Effector CD8-positive, alpha-beta T cell (primary cell): Measurements from ENCODE around the gene DALRD3.
"Not testable (repeated sequence)": the region's sequence is repeated elsewhere in the genome, so short reads cannot be mapped to it uniquely, and the experiment has no call there.

Experiments
- DNase-seq: peaks from one replicate; lab custom pipeline; 2025; lab: John Stamatoyannopoulos, UW

DALRD3 gene

GRCh38 chr3:49021813-49022687 lies 3.7 kb upstream of the DALRD3 start, which contains the start of gene NDUFAF3:
Gene NDUFAF3 (plus strand): TSS chr3:49022121. CDS start chr3:49022145, 24 bp downstream.
- DNase-seq, result peak; percentile 81

GRCh38 chr3:49021213-49021812 lies 2.9 kb upstream of the DALRD3 start:
- peak; percentile 97 for DNase-seq

GRCh38 chr3:49020330-49021212 lies 2.2 kb upstream of the DALRD3 start:
- DNase-seq, result no peak

- no peak for DNase-seq
Observed at GRCh38 chr3:49019941-49020329, 1.6 kb upstream of the DALRD3 start.

GRCh38 chr3:49018707-49019006 lies 277 bp upstream of the DALRD3 start:
- no peak for DNase-seq

- DNase-seq, result no peak
Observed at GRCh38 chr3:49017229-49017970, 980 bp downstream of the DALRD3 start.

- DNase-seq, result no peak
Observed at GRCh38 chr3:49016414-49017228, 1.8 kb downstream of the DALRD3 start.

- DNase-seq, result no peak
Observed at GRCh38 chr3:49015765-49016164, 2.6 kb downstream of the DALRD3 start.

GRCh38 chr3:49015072-49015471 lies 3.3 kb downstream of the DALRD3 start:
- no peak for DNase-seq

GRCh38 chr3:49013738-49014660 lies 4.4 kb downstream of the DALRD3 start:
- DNase-seq, result no peak

- no peak for DNase-seq
Observed at GRCh38 chr3:49013113-49013737, 5.2 kb downstream of the DALRD3 start.

- no peak for DNase-seq
Observed at GRCh38 chr3:49012441-49013017, 5.9 kb downstream of the DALRD3 start.

GRCh38 chr3:49009396-49009795 lies 9.0 kb downstream of the DALRD3 start:
- no peak for DNase-seq

GRCh38 chr3:49008627-49009026 lies 9.8 kb downstream of the DALRD3 start:
- DNase-seq, result not testable (repeated sequence)

- peak; percentile 85 for DNase-seq
Observed at GRCh38 chr3:49007771-49008528, 10.4 kb downstream of the DALRD3 start.

GRCh38 chr3:49007068-49007770 lies 11.2 kb downstream of the DALRD3 start, which contains the start of gene WDR6:
Gene WDR6 (plus strand): TSS chr3:49007391. CDS start chr3:49007432, 41 bp downstream.
- peak; percentile 95 for DNase-seq

GRCh38 chr3:49006408-49007067 lies 11.8 kb downstream of the DALRD3 start:
- DNase-seq, result no peak
